Psoas muscle (tissue), 8 donors: ENCODE measurements around the gene CUEDC1. TPM values are rescaled to one million over a fixed set of nuclear protein-coding genes. Genes with fewer than 3 reads are reported as not detected.

ENCODE experiments used
- ATAC-seq, 4 donors: fragments of 200-7000 bp; cut with Tn5 transposase; one replicate each; pipeline ENCODE4 v1.9.1; 2020; ENCODE audit warnings: moderate library complexity in 3 of 4, mild to moderate bottlenecking in 2 of 4
- DNase-seq, 2 donors: peaks; one replicate each; pipeline ENCODE4 v3.0.0-alpha.2; 2020
- H3K27ac ChIP-seq: fragments of 200-600 bp; one replicate; pipeline ENCODE4 v1.8.0; 2022
- H3K27me3 ChIP-seq, 3 donors: fragments of 200-600 bp in 1 of 3; one replicate each; pipeline versions ENCODE4 v1.6.1 to v1.8.0; 2013 to 2022; ENCODE audit warnings: low read length in 2 of 3, mild to moderate bottlenecking in 2 of 3, moderate library complexity in 1 of 3; ENCODE audit not compliant: insufficient read depth in 3 of 3
- H3K36me3 ChIP-seq, 2 donors: fragments of 200-600 bp in 1 of 2; one replicate each; pipeline versions ENCODE4 v1.6.1 to v1.8.0; 2013 to 2022; ENCODE audit warnings: low read depth in 1 of 2, mild to moderate bottlenecking in 1 of 2, moderate library complexity in 1 of 2; ENCODE audit not compliant: insufficient read depth in 1 of 2
- H3K4me1 ChIP-seq: fragments of 200-600 bp; one replicate; pipeline ENCODE4 v1.8.0; 2022
- H3K4me3 ChIP-seq: fragments of 200-600 bp; one replicate; pipeline ENCODE4 v1.8.0; 2022; ENCODE audit warnings: mild to moderate bottlenecking
- H3K9me3 ChIP-seq: fragments of 200-600 bp; one replicate; pipeline ENCODE4 v1.8.0; 2022
- WGBS, 3 donors: extraction: QIAGEN DNeasy Blood & Tissue Kit; methylation state at CpG; one replicate each; pipeline versions ENCODE4 v1.1.6 to v1.1.7; 2013; 5-methylcytosine and 5-hydroxymethylcytosine counted together
- intact Hi-C, 2 donors: fragments of 100-400 bp; cut with DNase I; formaldehyde crosslinking; loops; one replicate each; pipeline versions ENCODE4 v1.11.0 to v1.14.2; 2022
- polyA plus RNA-seq, 3 donors: library from polyadenylated mRNA; stranded (reverse); fragments of 200-250 nt; gene quantifications; one replicate each; pipeline ENCODE4 v1.2.3, GENCODE V29; 2013
- total RNA-seq, 4 donors: library from RNA; stranded (reverse); fragmentation: NEBNext Ultra II Directional in 2 of 4; extraction: Animal tissue kit (Norgen Biotek cat#: 25700) in 2 of 4; gene quantifications; one replicate each; pipeline versions ENCODE4 v1.2.1 to v1.2.4, GENCODE V29; 2021 to 2023
- TF ChIP-seq, protein P1 (sequence below): fragments of 200-600 bp; IDR thresholded peaks from one replicate; pipeline ENCODE4 v1.8.0; 2022; ENCODE audit warnings: antibody characterized with exemption
- donor health status: healthy with polysubstance abuse.
- donor health status: DM: no; HTN: no; CAD: no; lungs with moderate emphysema.
- donor health status: Bipolar disorder and iron deficiency.
- donor health status: healthy.
- donor health status: DM: yes; HTN: yes; CAD: no.
- donor health status: DM: no; HTN: no; CAD: no.
- donor health status: DM: no; HTN: no; CAD: no.
- donor health status: DM: yes; HTN: yes; CAD: no.

CUEDC1 gene
- total and polyA plus RNA-seq, 7 donors = 28.0 to 67.2 (median 46.4) TPM

DNA sequence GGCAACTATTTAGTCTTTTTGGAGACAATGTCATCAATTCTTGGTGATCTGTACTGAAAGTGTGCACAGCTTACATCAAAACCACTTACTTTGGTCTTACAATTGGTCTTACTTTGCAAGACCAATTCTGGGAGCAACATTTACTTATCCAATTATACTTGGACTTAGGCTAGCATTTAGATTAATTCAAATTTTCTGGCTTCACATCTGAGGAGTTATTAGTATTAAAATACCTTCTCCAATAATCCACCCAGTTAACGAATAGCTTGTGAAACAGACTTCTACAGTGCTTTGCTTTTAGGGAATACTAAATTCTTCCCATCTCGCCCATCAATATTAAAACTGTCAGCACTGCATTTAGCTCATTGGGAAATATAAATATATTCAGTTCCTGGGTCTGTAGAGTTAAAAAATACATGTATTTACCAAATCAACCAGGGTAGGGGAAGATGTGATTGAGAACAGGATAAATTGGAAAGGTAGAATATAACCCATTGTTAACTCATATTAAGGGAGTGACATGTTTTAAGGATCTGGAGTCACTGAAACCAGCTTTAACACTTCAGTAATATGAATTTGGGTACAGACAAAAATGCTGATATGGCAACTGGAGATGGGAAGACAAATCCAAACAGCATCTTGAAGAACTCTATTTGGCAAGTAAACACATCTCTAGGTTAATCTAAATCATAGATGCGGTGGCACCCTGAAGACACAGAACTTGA, 42.0 kb upstream of the CUEDC1 start:
- H3K4me1 ChIP-seq = peaks cover 60% of the 10 kb centered on the region
- no peaks in the 10 kb centered on the region for H3K9me3 ChIP-seq
- peak overlapping the region; percentile 23 for H3K27ac ChIP-seq
- no peak overlapping the region for H3K4me3 ChIP-seq
- intact Hi-C loops = loop anchor here (10.0 kb wide), 1 partner anchor 872 kb away; no protein-coding TSS in a partner anchor
- TF ChIP-seq, protein P1, sequence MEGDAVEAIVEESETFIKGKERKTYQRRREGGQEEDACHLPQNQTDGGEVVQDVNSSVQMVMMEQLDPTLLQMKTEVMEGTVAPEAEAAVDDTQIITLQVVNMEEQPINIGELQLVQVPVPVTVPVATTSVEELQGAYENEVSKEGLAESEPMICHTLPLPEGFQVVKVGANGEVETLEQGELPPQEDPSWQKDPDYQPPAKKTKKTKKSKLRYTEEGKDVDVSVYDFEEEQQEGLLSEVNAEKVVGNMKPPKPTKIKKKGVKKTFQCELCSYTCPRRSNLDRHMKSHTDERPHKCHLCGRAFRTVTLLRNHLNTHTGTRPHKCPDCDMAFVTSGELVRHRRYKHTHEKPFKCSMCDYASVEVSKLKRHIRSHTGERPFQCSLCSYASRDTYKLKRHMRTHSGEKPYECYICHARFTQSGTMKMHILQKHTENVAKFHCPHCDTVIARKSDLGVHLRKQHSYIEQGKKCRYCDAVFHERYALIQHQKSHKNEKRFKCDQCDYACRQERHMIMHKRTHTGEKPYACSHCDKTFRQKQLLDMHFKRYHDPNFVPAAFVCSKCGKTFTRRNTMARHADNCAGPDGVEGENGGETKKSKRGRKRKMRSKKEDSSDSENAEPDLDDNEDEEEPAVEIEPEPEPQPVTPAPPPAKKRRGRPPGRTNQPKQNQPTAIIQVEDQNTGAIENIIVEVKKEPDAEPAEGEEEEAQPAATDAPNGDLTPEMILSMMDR = no peak
- WGBS, 3 donors = 74 to 90% (median 79%) methylated on average over 3 of the region's 3 CpGs
- H3K36me3 ChIP-seq = peaks cover 9 to 55% of the 10 kb centered on the region in 2 donors
- DNase-seq = no peak
- no peaks in the 10 kb centered on the region for H3K27me3 ChIP-seq
- ATAC-seq = no peak

DNA sequence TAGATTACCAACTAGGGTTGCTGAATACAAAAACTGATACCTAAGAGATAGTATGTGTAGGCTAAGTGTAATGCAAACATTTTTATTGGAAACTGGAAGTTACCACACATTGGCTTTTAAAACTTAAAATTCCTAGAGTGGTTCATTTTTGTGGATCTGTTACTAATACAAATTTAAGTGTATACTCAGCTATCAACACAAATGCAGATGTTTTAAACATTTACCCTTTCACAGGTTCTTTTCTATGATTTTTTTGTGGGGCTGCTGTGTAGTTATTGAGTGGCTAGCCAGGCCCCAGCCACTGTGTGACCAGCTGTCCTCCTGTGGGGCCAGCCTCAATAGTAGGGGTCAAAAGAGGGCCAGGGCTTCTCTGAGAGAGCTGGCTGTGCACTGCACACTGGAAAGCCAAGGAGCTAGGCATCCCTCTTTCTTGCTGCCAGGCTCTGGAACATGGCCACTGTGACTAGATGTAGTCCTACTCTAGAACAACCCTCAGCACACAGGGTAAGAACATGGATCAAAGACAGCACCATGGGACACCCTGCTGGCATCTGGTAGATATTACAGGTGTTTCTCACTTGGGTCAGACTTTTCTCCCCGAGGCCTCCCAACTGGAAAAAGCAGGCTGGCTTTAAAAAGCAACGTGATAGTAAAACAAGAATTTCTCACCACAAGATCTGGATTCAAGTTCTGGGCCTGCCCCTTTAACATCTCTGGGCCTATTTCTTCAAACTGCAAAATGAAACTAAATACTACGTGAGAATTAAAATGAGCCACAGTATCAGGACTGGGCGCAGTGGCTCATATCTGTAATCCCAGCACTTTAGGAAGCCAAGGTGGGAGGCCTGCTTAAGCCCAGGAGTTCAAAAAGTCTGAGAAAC, 40.1 kb upstream of the CUEDC1 start:
- peak; percentile 61 to 87 for DNase-seq
- intact Hi-C loops = loop anchor here (2.0 to 10.0 kb wide), 3 partner anchors 105 to 871 kb away; no protein-coding TSS in a partner anchor
- Histone ChIP-seq H3K27me3 (no peaks in the 10 kb centered on the region), H3K9me3 (no peaks in the 10 kb centered on the region), H3K36me3 (peaks cover 4 to 36% of the 10 kb centered on the region in 2 donors), H3K4me3 (no peak overlapping the region), H3K4me1 (peaks cover 65% of the 10 kb centered on the region), H3K27ac (peak overlapping the region; percentile 94)
- ATAC-seq = peak; percentile 90 to 94 (median 92)
- 9 to 27% (median 10%) methylated on average over 4 of the region's 4 CpGs for WGBS, 3 donors
- TF ChIP-seq, protein P1 = peak; percentile 71

DNA sequence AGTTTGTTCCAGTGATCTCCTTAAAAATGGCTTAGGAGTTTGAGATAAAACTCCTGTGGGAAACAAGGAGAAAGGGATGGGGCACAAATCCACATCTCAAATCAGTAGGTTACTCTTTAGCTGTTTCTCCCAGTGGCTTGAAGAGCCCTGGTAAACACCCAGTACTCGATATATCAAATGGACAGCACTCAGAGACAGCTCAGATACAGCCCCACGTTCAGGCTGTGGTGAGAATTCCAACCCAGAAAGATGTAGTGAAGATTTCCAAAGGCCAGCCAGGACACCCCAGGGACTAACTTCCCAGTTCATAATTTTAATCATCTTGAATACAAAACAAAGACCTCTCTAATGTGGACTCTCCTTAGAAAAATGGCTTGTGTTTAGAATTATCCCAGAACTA, 39.2 kb upstream of the CUEDC1 start:
- Histone ChIP-seq H3K27ac (peak overlapping the region; percentile 94), H3K9me3 (no peaks in the 10 kb centered on the region), H3K36me3 (peaks cover 4 to 27% of the 10 kb centered on the region in 2 donors), H3K4me3 (no peak overlapping the region), H3K4me1 (peaks cover 66% of the 10 kb centered on the region), H3K27me3 (no peaks in the 10 kb centered on the region)
- intact Hi-C loops = loop anchor here (2.0 to 10.0 kb wide), 4 partner anchors 104 to 870 kb away; no protein-coding TSS in a partner anchor
- WGBS, 3 donors = 13 to 25% (median 17%) methylated on average over 2 of the region's 2 CpGs
- no peak for DNase-seq
- ATAC-seq = peak; percentile 19 to 36 (median 25)
- TF ChIP-seq, protein P1 = no peak

DNA sequence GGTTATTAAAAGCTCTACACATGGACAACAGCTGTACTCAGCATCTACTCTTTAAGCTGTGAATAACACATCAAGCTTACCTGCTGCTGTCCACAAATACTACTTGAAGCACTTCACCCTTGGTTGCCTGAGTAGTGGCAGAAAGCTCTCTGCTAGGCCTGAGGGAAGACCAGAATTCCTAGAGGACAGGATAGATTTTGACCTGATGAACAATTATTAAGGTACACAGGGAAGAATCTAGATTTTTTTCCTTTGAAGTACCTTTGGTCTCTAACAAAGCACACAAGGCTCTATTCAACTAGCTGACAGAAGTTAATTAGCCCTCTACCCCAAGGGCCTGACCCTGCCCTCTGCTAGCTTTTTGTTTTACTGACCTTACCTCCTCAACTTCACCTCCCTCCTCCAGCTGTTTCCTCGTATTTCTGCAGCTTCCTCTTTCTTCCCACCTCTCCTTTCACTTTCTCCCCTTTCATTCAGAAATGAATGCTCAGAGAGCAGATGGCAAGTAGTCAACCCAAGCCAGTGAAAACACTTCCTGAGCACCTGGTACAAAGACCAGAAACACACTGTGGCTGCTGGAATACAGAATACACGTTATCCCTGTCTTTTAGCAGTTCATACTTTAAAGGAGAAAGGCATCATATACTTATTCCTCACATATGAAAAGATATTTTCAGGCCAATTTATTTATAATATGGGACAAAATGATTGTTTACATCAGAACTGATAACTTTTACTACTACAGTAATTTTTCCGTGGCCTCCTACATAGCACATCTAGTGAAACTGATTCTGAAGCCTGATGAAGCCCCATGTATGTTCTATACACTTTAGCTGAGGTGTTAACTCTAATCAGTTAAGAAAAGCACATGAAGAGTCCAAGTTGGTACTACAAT, 38.5 kb upstream of the CUEDC1 start:
- intact Hi-C loops = loop anchor here (2.0 to 10.0 kb wide), 4 partner anchors 103 to 869 kb away; no protein-coding TSS in a partner anchor
- Histone ChIP-seq H3K36me3 (peaks cover 4 to 21% of the 10 kb centered on the region in 2 donors), H3K27me3 (no peaks in the 10 kb centered on the region), H3K9me3 (no peaks in the 10 kb centered on the region), H3K4me3 (no peak overlapping the region), H3K4me1 (peaks cover 69% of the 10 kb centered on the region), H3K27ac (peak overlapping the region; percentile 94)
- DNase-seq (no peak), ATAC-seq (no peak)
- WGBS, 3 donors = 30 to 37% (median 35%) methylated on average over 3 of the region's 3 CpGs
- TF ChIP-seq, protein P1 = no peak
